Measurements from ENCODE around the gene AMFR.

GRCh38 chr16:56369202-56369601 is 56.1 kb downstream of the AMFR start:
- TF ChIP-seq CTCF (conservative IDR thresholded peaks at IDR 0.05 in 1 of 2, IDR thresholded peaks at IDR 0.05 in 1 of 2; ENCODE audit: extremely low read depth in 1 of 2, insufficient read depth in 1 of 2, low read depth in 1 of 2, low read length in 2 of 2) (no peak), EZH2 (IDR thresholded peaks at IDR 0.05; ENCODE audit: borderline replicate concordance, low read length) (no peak)
